Neural progenitor cell (in vitro differentiated cells): ENCODE measurements around the gene NSUN5. TPM values are rescaled to one million over a fixed set of nuclear protein-coding genes. Genes with fewer than 3 reads are reported as not detected.

Experiments used
- DNase-seq: peaks from one replicate; pipeline ENCODE4 v3.0.0-alpha.2; 2016; ENCODE audit warnings: low spot score
- H2AFZ ChIP-seq: fragments of 200-600 bp; sonication (generic); replicated peaks from 2 replicates; pipeline ENCODE4 v1.6.1; 2016; ENCODE audit warnings: antibody characterized with exemption
- H3F3A ChIP-seq: fragments of 200-600 bp; sonication (generic); 2 replicates; pipeline ENCODE4 v1.6.1; 2016; ENCODE audit warnings: antibody characterized with exemption, low read depth
- H3K27ac ChIP-seq: fragments of 200-600 bp; sonication (generic); 2 replicates; pipeline ENCODE4 v1.5.1; 2016; ENCODE audit warnings: mild to moderate bottlenecking
- H3K27me3 ChIP-seq: fragments of 200-600 bp; sonication (generic); 2 replicates; pipeline ENCODE4 v1.6.1; 2016; ENCODE audit warnings: mild to moderate bottlenecking, moderate library complexity
- H3K36me3 ChIP-seq: fragments of 200-600 bp; sonication (generic); 2 replicates; pipeline ENCODE4 v1.5.1; 2016
- H3K4me1 ChIP-seq: fragments of 200-600 bp; sonication (generic); 2 replicates; pipeline ENCODE4 v1.6.1; 2016; ENCODE audit warnings: mixed run types
- H3K4me2 ChIP-seq: fragments of 200-600 bp; sonication (generic); 2 replicates; pipeline ENCODE4 v1.6.1; 2016
- H3K4me3 ChIP-seq: fragments of 200-600 bp; sonication (generic); 2 replicates; pipeline ENCODE4 v1.5.1; 2016
- H3K79me2 ChIP-seq: fragments of 200-600 bp; sonication (generic); 2 replicates; pipeline ENCODE4 v1.6.1; 2016; ENCODE audit warnings: low read depth
- H3K9ac ChIP-seq: fragments of 200-600 bp; sonication (generic); 2 replicates; pipeline ENCODE4 v1.6.1; 2016
- H3K9me3 ChIP-seq: fragments of 200-600 bp; sonication (generic); 2 replicates; pipeline ENCODE4 v1.5.1; 2016; ENCODE audit warnings: low read depth
- H4K20me1 ChIP-seq: fragments of 200-600 bp; sonication (generic); 2 replicates; pipeline ENCODE4 v1.6.1; 2016; ENCODE audit warnings: low read depth
- H3K27ac Mint-ChIP-seq: 3 replicates; pipeline ENCODE4 v1.8.0; 2021; ENCODE audit warnings: mixed read lengths
- H3K27me3 Mint-ChIP-seq: 2 replicates; pipeline ENCODE4 v1.8.0; 2022; ENCODE audit warnings: low read depth, mild to moderate bottlenecking, inconsistent platforms, moderate library complexity, mixed read lengths; ENCODE audit not compliant: insufficient read depth
- H3K36me3 Mint-ChIP-seq: 3 replicates; pipeline ENCODE4 v1.8.0; 2021; ENCODE audit warnings: mixed read lengths
- H3K4me1 Mint-ChIP-seq: 3 replicates; pipeline ENCODE4 v1.8.0; 2021; ENCODE audit warnings: mixed read lengths
- H3K4me3 Mint-ChIP-seq: 3 replicates; pipeline ENCODE4 v1.8.0; 2021; ENCODE audit warnings: mild to moderate bottlenecking, moderate library complexity, mixed read lengths
- H3K9me3 Mint-ChIP-seq: 3 replicates; pipeline ENCODE4 v1.8.0; 2020; ENCODE audit warnings: mixed read lengths
- EZH2 ChIP-seq: fragments of 200-600 bp; sonication (generic); IDR thresholded peaks from 2 replicates; pipeline ENCODE4 v1.6.1; 2017; ENCODE audit warnings: antibody characterized with exemption, mild to moderate bottlenecking, moderate library complexity
- EZH2phosphoT487 ChIP-seq: fragments of 200-600 bp; sonication (generic); IDR thresholded peaks from 2 replicates; pipeline ENCODE4 v1.6.1; 2017; ENCODE audit warnings: antibody characterized with exemption
- total RNA-seq: library from RNA; depleted of rRNA; stranded (reverse); fragments of >200 nt; gene quantifications from 2 replicates; pipeline ENCODE4 v1.2.3, GENCODE V29; 2015; ENCODE audit warnings: low replicate concordance
- TF ChIP-seq, protein P1 (sequence below): fragments of 200-600 bp; sonication (generic); IDR thresholded peaks from 2 replicates; pipeline ENCODE4 v1.5.1; 2017; ENCODE audit warnings: antibody characterized with exemption, mild to moderate bottlenecking

The NSUN5 gene
- total RNA-seq, 1 donor from 2014 or later: 23.3 TPM

DNA sequence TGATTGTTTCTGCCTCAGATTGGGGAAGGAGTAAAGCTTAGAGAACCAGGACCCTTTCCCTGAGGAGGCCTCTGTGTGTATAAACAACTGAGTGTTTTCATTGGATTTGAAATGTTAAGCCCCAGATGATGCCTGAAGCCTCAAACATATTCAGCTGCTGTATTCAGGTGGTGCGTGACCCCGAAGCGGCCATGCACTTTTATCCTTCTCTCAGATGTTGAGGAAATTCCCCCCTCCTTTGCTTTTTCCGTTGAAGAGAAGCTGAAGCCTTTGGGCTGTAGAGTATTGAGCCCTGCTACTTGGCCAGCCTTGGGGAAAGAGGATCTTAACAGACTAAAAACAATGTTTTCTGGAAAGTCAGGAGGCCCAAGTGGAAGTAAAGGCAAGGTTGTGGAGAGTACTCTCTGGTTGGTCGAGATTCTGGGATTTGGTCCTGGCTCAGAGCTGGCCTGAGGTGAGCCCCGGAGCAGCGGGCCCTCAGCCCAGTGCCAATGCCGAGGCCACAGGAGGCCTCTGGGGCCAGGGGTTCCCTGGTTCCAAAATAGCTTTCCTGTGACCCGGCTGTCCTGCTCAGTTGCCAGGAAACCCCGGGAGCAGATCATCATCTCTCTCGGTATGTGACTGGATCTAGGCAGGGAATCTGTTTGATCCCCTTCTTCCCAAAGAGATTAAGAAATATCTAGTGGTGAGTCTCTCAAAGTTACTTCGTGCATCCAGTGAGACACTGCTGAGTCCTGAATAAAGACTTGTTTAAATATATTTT lies 41.9 kb upstream of the NSUN5 start:
- no peaks in the 10 kb centered on the region for H3K27me3 ChIP-seq
- TF ChIP-seq, protein P1, sequence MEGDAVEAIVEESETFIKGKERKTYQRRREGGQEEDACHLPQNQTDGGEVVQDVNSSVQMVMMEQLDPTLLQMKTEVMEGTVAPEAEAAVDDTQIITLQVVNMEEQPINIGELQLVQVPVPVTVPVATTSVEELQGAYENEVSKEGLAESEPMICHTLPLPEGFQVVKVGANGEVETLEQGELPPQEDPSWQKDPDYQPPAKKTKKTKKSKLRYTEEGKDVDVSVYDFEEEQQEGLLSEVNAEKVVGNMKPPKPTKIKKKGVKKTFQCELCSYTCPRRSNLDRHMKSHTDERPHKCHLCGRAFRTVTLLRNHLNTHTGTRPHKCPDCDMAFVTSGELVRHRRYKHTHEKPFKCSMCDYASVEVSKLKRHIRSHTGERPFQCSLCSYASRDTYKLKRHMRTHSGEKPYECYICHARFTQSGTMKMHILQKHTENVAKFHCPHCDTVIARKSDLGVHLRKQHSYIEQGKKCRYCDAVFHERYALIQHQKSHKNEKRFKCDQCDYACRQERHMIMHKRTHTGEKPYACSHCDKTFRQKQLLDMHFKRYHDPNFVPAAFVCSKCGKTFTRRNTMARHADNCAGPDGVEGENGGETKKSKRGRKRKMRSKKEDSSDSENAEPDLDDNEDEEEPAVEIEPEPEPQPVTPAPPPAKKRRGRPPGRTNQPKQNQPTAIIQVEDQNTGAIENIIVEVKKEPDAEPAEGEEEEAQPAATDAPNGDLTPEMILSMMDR: no peak
- no peak for TF ChIP-seq EZH2phosphoT487
- TF ChIP-seq EZH2: no peak
- Mint-ChIP-seq H3K36me3 (peaks cover 4% of the 10 kb centered on the region), H3K9me3 (peaks cover 11% of the 10 kb centered on the region), H3K27me3 (peaks cover 4% of the 10 kb centered on the region), H3K4me1 (peaks cover 33% of the 10 kb centered on the region), H3K27ac (peak overlapping the region; percentile 90), H3K4me3 (no peak overlapping the region)
- H3F3A ChIP-seq: peaks cover 9% of the 10 kb centered on the region
- H3K79me2 ChIP-seq: no peaks in the 10 kb centered on the region
- H4K20me1 ChIP-seq: no peaks in the 10 kb centered on the region
- H3K4me3 ChIP-seq: no peak overlapping the region
- no peaks in the 10 kb centered on the region for H3K36me3 ChIP-seq
- DNase-seq: no peak
- peaks cover 15% of the 10 kb centered on the region for H3K4me1 ChIP-seq
- H3K4me2 ChIP-seq: no peak overlapping the region
- peak overlapping the region; percentile 79 for H2AFZ ChIP-seq
- H3K9ac ChIP-seq: no peak overlapping the region
- no peaks in the 10 kb centered on the region for H3K9me3 ChIP-seq
- H3K27ac ChIP-seq: no peak overlapping the region

DNA sequence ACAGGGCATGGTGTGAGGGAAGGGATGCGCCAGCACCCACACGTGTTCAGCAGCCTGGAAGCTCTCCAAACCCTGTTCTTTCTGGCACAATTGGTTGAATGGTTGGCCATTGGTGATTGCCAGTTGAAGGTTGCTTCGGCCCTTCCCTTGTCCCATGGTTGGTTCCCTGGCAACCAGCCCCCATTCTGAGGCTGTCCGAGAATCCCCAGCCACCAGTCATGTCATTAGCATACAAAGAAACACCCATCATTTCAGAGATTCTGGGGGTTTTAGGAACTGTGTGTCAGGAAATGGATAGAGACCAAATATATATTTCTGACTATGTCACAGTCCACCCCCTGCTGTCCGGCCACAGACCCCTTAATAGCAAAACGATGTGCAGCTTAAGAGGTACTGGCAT lies 41.1 kb upstream of the NSUN5 start:
- no peak overlapping the region for H3K4me2 ChIP-seq
- no peak for DNase-seq
- Mint-ChIP-seq H3K4me3 (no peak overlapping the region), H3K4me1 (peaks cover 29% of the 10 kb centered on the region), H3K27me3 (peaks cover 4% of the 10 kb centered on the region), H3K27ac (peak overlapping the region; percentile 90), H3K36me3 (peaks cover 4% of the 10 kb centered on the region), H3K9me3 (peaks cover 11% of the 10 kb centered on the region)
- no peak overlapping the region for H3K9ac ChIP-seq
- peaks cover 10% of the 10 kb centered on the region for H3K4me1 ChIP-seq
- H2AFZ ChIP-seq: no peak overlapping the region
- no peaks in the 10 kb centered on the region for H3K9me3 ChIP-seq
- H3K4me3 ChIP-seq: no peak overlapping the region
- TF ChIP-seq EZH2phosphoT487 (no peak), EZH2 (no peak)
- TF ChIP-seq, protein P1: no peak
- H3K79me2 ChIP-seq: no peaks in the 10 kb centered on the region
- H3K27ac ChIP-seq: no peak overlapping the region
- no peaks in the 10 kb centered on the region for H3K27me3 ChIP-seq
- peaks cover 5% of the 10 kb centered on the region for H3F3A ChIP-seq
- H3K36me3 ChIP-seq: no peaks in the 10 kb centered on the region
- no peaks in the 10 kb centered on the region for H4K20me1 ChIP-seq

DNA sequence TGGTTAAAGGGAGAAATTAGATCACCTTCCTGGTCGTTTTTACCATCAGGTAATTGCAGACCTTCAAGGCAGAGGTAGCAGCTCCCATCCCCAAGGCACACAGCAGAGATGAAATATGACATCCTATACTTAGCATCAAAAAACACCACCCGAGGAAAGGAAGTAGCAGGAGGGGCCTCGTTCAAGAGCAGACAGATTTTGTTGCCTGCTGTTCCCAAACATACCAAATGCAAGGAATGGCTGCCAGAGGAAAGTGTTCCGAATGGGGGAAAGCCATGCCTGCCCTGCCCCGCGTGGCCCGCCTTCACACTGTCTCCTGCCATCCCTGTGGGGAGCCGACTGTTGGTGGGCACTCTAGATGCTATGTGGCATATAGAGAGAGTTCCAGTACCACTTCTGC lies 37.3 kb upstream of the NSUN5 start:
- no peak overlapping the region for H3K27ac Mint-ChIP-seq
- H3K27ac ChIP-seq: no peak overlapping the region
- H3K4me3 ChIP-seq: no peak overlapping the region
- H3K27me3 ChIP-seq: no peaks in the 10 kb centered on the region
- H3K36me3 Mint-ChIP-seq: no peaks in the 10 kb centered on the region
- H3K4me2 ChIP-seq: no peak overlapping the region
- TF ChIP-seq, protein P1: no peak
- TF ChIP-seq EZH2phosphoT487: no peak
- TF ChIP-seq EZH2: no peak
- no peak overlapping the region for H3K9ac ChIP-seq
- no peaks in the 10 kb centered on the region for H3K9me3 Mint-ChIP-seq
- H3K4me1 ChIP-seq: peaks cover 21% of the 10 kb centered on the region
- no peaks in the 10 kb centered on the region for H3K79me2 ChIP-seq
- peaks cover 10% of the 10 kb centered on the region for H3K27me3 Mint-ChIP-seq
- H4K20me1 ChIP-seq: no peaks in the 10 kb centered on the region
- no peak for DNase-seq
- no peaks in the 10 kb centered on the region for H3K36me3 ChIP-seq
- peaks cover 5% of the 10 kb centered on the region for H3F3A ChIP-seq
- H2AFZ ChIP-seq: peak overlapping the region; percentile 1
- peaks cover 38% of the 10 kb centered on the region for H3K4me1 Mint-ChIP-seq
- no peak overlapping the region for H3K4me3 Mint-ChIP-seq
- no peaks in the 10 kb centered on the region for H3K9me3 ChIP-seq
